GM12874 (cell line): ENCODE results near the gene SMIM41.
A peak's percentile ranks its signal among the peaks of the same experiment; 100 is the strongest.

Experiments used
- CTCF ChIP-seq: IDR thresholded peaks from 2 replicates; pipeline ENCODE4 v1.5.1; 2011; ENCODE audit warnings: low read depth, mild to moderate bottlenecking, control low read depth, low read length, moderate library complexity; ENCODE audit not compliant: insufficient read depth

Gene SMIM41

GRCh38 chr12:52096332-52097044, 17.0 kb downstream of the SMIM41 start:
- no peak for TF ChIP-seq CTCF

GRCh38 chr12:52097045-52097666, 17.7 kb downstream of the SMIM41 start:
- TF ChIP-seq CTCF = no peak

- TF ChIP-seq CTCF = 0 out of 2 replicates have a peak, but pooled peaks have one; percentile 28
Observed at GRCh38 chr12:52116222-52117125, 37.0 kb downstream of the SMIM41 start.

- TF ChIP-seq CTCF = peak; percentile 93
Observed at GRCh38 chr12:52119398-52120254, 40.1 kb downstream of the SMIM41 start.

GRCh38 chr12:52120951-52121823, 41.7 kb downstream of the SMIM41 start:
- no peak for TF ChIP-seq CTCF

GRCh38 chr12:52121824-52122539, 42.5 kb downstream of the SMIM41 start:
- TF ChIP-seq CTCF = peak; percentile 83
